GM18508 (cell line): ENCODE measurements around the gene PPP4R2.

Experiments used
- ATAC-seq: cut with Tn5 transposase; IDR thresholded peaks from one replicate; pipeline ENCODE4 v1.9.1; 2021; ENCODE audit warnings: moderate number of reproducible peaks; ENCODE audit not compliant: insufficient read depth, unreplicated experiment

The PPP4R2 gene

GRCh38 chr3:73101881-73102280, 105.3 kb downstream of the PPP4R2 start:
- ATAC-seq, result no peak

GRCh38 chr3:73107215-73107614, 110.6 kb downstream of the PPP4R2 start:
- ATAC-seq, result no peak

GRCh38 chr3:73107676-73108187, 111.1 kb downstream of the PPP4R2 start:
- ATAC-seq, result no peak

- ATAC-seq, result no peak
These were observed 112.1 kb downstream of the PPP4R2 start for GRCh38 chr3:73108750-73109149.

- ATAC-seq, result no peak
These were observed 113.9 kb downstream of the PPP4R2 start for GRCh38 chr3:73110530-73110929.

GRCh38 chr3:73114711-73115110, 118.1 kb downstream of the PPP4R2 start:
- ATAC-seq, result no peak

GRCh38 chr3:73115806-73116205, 119.2 kb downstream of the PPP4R2 start:
- ATAC-seq, result no peak
